Mucosa of stomach (tissue), 1 donor: ENCODE data around the gene KRT17.
"Not testable (repeated sequence)": the region's sequence is repeated elsewhere in the genome, so short reads cannot be mapped to it uniquely, and the experiment has no call there.

Source experiments
- H3K27me3 ChIP-seq: one replicate; pipeline ENCODE4 v1.7.0; 2013; ENCODE audit warnings: mild to moderate bottlenecking, low read length; ENCODE audit not compliant: control insufficient read depth, insufficient read depth
- H3K36me3 ChIP-seq: one replicate; pipeline ENCODE4 v1.7.0; 2013; ENCODE audit warnings: low read length; ENCODE audit not compliant: control insufficient read depth, insufficient read depth
- H3K4me1 ChIP-seq: one replicate; pipeline ENCODE4 v1.7.0; 2013; ENCODE audit warnings: mild to moderate bottlenecking, low read length; ENCODE audit not compliant: control insufficient read depth, insufficient read depth
- H3K4me3 ChIP-seq: one replicate; pipeline ENCODE4 v1.7.0; 2013; ENCODE audit warnings: low read length
- H3K9ac ChIP-seq: one replicate; pipeline ENCODE4 v1.7.0; 2013; ENCODE audit warnings: mild to moderate bottlenecking, low read length, moderate library complexity
- H3K9me3 ChIP-seq: one replicate; pipeline ENCODE4 v1.7.0; 2013; ENCODE audit warnings: mild to moderate bottlenecking, low read length, moderate library complexity; ENCODE audit not compliant: control insufficient read depth
- donor health status: Pancreatic carcinoma.

The KRT17 gene

GRCh38 chr17:41588126-41588810 is 36.1 kb downstream of the KRT17 start:
- H3K36me3 ChIP-seq: no peaks in the 10 kb centered on the region
- no peaks in the 10 kb centered on the region for H3K4me1 ChIP-seq
- peaks cover 6% of the 10 kb centered on the region for H3K27me3 ChIP-seq
- no peak overlapping the region for H3K9ac ChIP-seq
- no peaks in the 10 kb centered on the region for H3K9me3 ChIP-seq
- no peak overlapping the region for H3K4me3 ChIP-seq

- Histone ChIP-seq H3K9me3 (no peaks in the 10 kb centered on the region), H3K4me1 (no peaks in the 10 kb centered on the region), H3K9ac (no peak within 1 kb of the TSS), H3K27me3 (peaks cover 6% of the 10 kb centered on the region), H3K4me3 (no peak within 1 kb of the TSS), H3K36me3 (no peaks in the 10 kb centered on the region)
Measured at GRCh38 chr17:41586863-41587495, 37.4 kb downstream of the KRT17 start, which contains the start of gene KRT14. Gene KRT14 (minus strand): TSS chr17:41586895. CDS start chr17:41586834, 61 bp downstream.

GRCh38 chr17:41585301-41586056 is 38.9 kb downstream of the KRT17 start:
- no peaks in the 10 kb centered on the region for H3K9me3 ChIP-seq
- H3K36me3 ChIP-seq: no peaks in the 10 kb centered on the region
- no peaks in the 10 kb centered on the region for H3K4me1 ChIP-seq
- H3K4me3 ChIP-seq: no peak overlapping the region
- peaks cover 6% of the 10 kb centered on the region for H3K27me3 ChIP-seq
- no peak overlapping the region for H3K9ac ChIP-seq

- not testable (repeated sequence) for H3K4me1 ChIP-seq, H3K9me3 ChIP-seq, H3K4me3 ChIP-seq, H3K36me3 ChIP-seq, H3K27me3 ChIP-seq, H3K9ac ChIP-seq
Measured at GRCh38 chr17:41584331-41584927, 39.9 kb downstream of the KRT17 start.

- Histone ChIP-seq H3K36me3 (no peaks in the 10 kb centered on the region), H3K4me3 (no peak overlapping the region), H3K9ac (no peak overlapping the region), H3K27me3 (peaks cover 3% of the 10 kb centered on the region), H3K4me1 (peaks cover 10% of the 10 kb centered on the region), H3K9me3 (no peaks in the 10 kb centered on the region)
Measured at GRCh38 chr17:41583137-41584127, 40.9 kb downstream of the KRT17 start.

- not testable (repeated sequence) for H3K4me3 ChIP-seq, H3K9ac ChIP-seq, H3K36me3 ChIP-seq, H3K27me3 ChIP-seq, H3K9me3 ChIP-seq
- peaks cover 10% of the 10 kb centered on the region for H3K4me1 ChIP-seq
Measured at GRCh38 chr17:41582061-41582968, 42.1 kb downstream of the KRT17 start.

- peaks cover 3% of the 10 kb centered on the region for H3K27me3 ChIP-seq
- peaks cover 10% of the 10 kb centered on the region for H3K4me1 ChIP-seq
- H3K4me3 ChIP-seq: no peak overlapping the region
- H3K9me3 ChIP-seq: no peaks in the 10 kb centered on the region
- H3K36me3 ChIP-seq: no peaks in the 10 kb centered on the region
- no peak overlapping the region for H3K9ac ChIP-seq
Measured at GRCh38 chr17:41581366-41582060, 42.9 kb downstream of the KRT17 start.

GRCh38 chr17:41580687-41581365 is 43.5 kb downstream of the KRT17 start:
- Histone ChIP-seq H3K9ac (no peak overlapping the region), H3K27me3 (peaks cover 3% of the 10 kb centered on the region), H3K4me1 (peaks cover 10% of the 10 kb centered on the region), H3K9me3 (no peaks in the 10 kb centered on the region), H3K36me3 (no peaks in the 10 kb centered on the region), H3K4me3 (no peak overlapping the region)

GRCh38 chr17:41580244-41580575 is 44.2 kb downstream of the KRT17 start:
- H3K4me3 ChIP-seq: no peak overlapping the region
- peaks cover 3% of the 10 kb centered on the region for H3K27me3 ChIP-seq
- H3K36me3 ChIP-seq: no peaks in the 10 kb centered on the region
- peaks cover 10% of the 10 kb centered on the region for H3K4me1 ChIP-seq
- no peak overlapping the region for H3K9ac ChIP-seq
- no peaks in the 10 kb centered on the region for H3K9me3 ChIP-seq
